Stimulated activated CD8-positive, alpha-beta memory T cell treated with anti-CD3 and anti-CD28 coated beads, Interleukin-7, amount 100 ng/mL, for 24 hours (primary cell): ENCODE results near the gene TMPRSS11A.

ENCODE experiments used
- DNase-seq: peaks from one replicate; pipeline ENCODE4 v3.0.0-alpha.2; 2020; ENCODE audit warnings: low read depth

The TMPRSS11A gene, protein sequence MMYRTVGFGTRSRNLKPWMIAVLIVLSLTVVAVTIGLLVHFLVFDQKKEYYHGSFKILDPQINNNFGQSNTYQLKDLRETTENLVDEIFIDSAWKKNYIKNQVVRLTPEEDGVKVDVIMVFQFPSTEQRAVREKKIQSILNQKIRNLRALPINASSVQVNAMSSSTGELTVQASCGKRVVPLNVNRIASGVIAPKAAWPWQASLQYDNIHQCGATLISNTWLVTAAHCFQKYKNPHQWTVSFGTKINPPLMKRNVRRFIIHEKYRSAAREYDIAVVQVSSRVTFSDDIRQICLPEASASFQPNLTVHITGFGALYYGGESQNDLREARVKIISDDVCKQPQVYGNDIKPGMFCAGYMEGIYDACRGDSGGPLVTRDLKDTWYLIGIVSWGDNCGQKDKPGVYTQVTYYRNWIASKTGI

DNA sequence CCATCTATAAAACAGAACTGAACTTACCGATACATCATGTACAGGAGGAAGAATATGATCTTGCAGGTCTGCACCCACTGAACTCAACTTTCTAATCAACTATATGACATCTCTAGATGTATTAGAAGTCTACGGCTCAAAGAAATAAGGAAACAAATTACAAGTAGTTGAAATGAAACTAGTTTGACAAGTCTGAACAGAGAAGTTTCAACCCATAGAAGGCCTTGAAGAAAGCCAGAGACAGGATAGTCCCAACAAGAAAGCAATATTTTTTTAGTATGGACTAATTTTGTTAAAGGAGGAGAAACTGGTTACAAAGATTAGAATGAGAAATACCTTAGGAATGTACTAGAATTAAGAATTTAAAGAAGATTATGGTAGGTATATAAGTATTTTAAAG lies at the start of gene TMPRSS11A:
Gene TMPRSS11A (minus strand): TSS at position 138 of the 400 bp plus-strand sequence. CDS start 100 bp downstream, at position 38.
- no peak for DNase-seq

GRCh38 chr4:68011684-68012083 lies 48.4 kb upstream of the TMPRSS11A start:
- no peak for DNase-seq

- DNase-seq: no peak
These were observed 39.6 kb upstream of the TMPRSS11A start for GRCh38 chr4:68002906-68003305.

- DNase-seq: no peak
These were observed 32.8 kb upstream of the TMPRSS11A start for GRCh38 chr4:67996127-67996526.

- DNase-seq: no peak
These were observed 25.7 kb upstream of the TMPRSS11A start for GRCh38 chr4:67988991-67989390.

GRCh38 chr4:67983333-67983732 lies 20.0 kb upstream of the TMPRSS11A start:
- DNase-seq: no peak

DNA sequence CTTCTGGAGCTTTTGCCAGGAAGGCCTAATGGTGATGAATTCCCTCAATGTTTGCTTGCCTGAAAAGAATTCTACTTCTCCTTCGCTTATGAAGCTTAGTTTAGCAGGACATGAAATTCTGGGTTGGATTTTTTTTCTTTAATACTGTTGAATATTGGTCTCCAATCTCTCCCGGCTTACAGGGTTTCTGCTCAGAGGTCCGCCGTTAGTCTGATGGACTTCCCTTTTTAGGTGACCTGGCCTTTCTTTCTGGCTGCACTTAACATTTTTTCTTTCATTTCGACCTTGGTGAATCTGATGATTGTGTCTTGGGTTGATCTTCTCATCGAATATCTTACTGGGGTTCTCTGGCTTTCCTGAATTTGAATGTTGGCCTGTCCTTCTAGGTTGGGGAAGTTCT lies 17.2 kb upstream of the TMPRSS11A start:
- DNase-seq: no peak

DNA sequence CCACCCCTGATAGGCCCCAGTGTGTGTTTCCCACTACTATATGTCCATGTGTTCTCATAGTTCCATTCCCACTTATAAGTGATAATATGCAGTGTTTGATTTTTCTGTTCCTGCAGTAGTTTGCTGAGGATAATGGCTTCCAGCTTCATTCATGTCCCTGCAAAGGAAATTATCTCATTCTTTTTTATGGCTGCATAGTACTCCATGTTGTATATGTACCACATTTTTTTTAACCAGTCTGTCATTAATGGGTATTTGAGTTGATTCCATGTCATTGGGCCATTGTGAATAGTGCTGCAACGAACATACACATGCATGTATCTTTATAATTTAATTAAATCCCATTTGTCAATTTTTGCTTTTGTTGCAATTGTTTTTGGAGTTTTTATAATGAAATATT lies 10.3 kb upstream of the TMPRSS11A start:
- DNase-seq: no peak

DNA sequence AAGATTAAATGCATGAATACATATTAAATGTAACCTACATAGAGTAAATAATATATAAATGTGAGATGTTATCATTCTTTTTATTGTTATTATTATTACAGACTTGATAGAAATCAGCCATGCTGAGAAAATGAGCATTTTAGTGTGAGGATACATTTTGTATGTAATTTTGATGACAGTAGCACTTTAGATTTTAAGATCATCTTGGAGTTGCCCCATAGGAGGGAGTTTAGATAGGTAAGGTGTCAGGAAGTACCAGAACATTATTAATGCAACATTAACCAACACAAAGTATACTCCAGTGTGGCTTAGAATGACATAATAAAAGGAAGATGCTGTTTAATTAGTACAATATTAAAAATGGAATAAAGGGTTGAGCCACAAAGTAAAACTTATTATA lies 8.4 kb downstream of the TMPRSS11A start:
- DNase-seq: no peak

- DNase-seq: no peak
These were observed 22.2 kb downstream of the TMPRSS11A start for GRCh38 chr4:67941074-67941473.

DNA sequence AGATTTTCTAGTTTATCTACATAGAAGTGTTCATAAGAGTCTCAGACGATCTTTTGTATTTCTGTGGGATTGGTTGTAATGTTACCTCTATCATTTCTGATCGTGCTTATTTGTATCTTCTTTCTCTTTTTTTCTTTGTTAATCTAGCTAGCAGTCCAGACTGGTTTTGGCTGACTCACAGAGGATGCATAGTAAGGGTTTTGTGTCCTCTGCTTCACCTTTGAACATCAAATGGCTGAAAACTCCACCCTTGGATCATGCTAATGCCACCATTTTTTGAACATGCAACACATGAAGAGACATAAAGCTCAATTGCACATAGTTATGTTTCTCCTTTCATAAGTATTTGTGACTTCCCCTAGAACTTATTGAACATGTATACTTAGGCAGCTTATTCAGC lies 22.8 kb downstream of the TMPRSS11A start:
- DNase-seq: no peak

DNA sequence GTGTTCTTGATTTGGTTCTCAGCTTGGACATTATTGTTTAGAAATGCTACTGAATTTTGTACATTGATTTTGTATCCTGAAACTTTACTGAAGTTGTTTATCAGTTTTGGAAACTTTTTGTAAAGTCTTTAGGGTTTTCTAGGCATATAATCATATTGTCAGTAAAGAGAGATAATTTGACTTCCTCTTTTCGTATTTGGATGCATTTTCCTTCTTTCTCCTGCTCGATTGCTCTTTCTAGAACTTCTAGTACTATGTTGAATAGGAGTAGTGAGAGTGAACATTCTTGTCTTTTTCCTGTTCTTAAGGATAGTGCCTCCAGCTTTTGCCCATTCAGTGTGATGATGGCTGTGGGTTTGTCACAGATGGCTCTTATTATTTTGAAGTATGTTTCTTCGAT lies 24.1 kb downstream of the TMPRSS11A start:
- no peak for DNase-seq

DNA sequence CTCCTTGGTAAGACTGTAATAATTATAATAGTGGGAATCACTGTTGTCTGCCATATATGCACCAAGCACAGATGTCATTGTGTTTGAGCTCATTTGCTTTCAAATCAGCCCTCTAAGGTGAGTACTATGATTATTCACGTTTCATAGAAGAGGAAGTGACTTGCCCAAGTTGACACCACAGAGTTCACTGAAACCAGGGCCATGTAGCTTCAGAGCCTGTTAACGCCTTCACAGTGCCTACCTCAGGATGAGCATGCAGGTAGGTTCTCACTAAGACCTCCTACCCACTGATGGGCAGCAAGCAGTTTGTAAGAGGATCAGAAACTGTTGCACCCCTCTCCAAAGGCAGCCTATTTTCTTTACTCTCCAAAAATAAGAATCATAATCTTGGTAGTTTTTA lies 27.4 kb downstream of the TMPRSS11A start:
- DNase-seq: no peak

- DNase-seq: no peak
These were observed 28.7 kb downstream of the TMPRSS11A start for GRCh38 chr4:67934628-67935027.

DNA sequence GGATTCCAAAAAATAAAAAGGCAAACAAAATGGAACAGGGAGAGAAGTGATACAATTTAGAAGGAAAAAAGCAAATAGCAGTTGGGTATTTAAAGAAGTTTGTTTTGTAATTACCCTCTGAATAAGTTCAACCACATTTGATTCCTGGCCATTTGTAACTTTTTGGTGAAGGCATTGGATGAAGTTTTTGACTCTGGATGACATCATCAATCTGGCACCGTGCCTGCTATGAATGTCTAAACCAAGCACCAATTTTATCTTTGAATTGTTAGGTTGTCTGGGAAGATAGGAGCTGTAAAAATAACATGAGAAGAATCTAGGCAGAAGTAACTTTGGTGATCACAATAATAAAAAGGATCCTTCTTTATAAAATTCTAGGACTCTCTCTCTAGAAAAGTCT lies 29.5 kb downstream of the TMPRSS11A start:
- DNase-seq: no peak

GRCh38 chr4:67933038-67933437 lies 30.3 kb downstream of the TMPRSS11A start:
- DNase-seq: no peak

DNA sequence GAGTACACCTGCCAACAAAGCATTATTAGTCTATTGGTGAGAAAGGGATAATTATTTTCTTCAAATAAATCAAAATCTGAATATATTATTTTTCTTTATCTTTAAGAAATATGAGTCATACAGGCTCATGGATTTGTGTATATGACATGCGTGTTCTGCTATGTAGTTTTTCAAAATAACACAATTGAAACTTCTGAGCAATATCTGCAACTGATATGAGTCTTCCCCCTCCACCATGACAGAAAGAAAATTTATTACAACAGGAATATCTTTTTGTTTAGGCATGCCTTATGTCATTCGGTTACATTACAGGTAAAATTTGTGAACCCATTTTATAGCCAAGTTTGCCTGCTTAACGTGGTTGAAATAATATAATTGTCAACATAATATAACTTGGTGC lies 32.0 kb downstream of the TMPRSS11A start:
- DNase-seq: no peak

DNA sequence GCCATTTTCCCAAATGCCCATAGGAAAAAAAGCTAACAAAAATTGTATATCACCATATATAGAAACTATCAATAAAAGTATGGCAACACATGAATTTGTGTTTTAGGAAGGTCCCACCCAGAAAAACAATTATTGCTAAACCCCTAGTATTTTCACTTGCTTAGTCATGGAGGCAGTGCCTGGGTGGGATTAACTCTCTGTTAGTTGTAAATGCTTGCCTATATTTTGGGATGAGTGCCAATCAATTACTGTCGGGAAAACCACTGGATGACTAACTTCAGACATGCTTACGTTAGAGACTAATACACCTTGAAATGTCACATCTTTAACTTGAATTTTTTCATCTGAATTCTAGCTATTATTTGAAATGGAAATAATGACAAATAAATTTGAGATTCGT lies 33.9 kb downstream of the TMPRSS11A start:
- no peak for DNase-seq

GRCh38 chr4:67928546-67928945 lies 34.7 kb downstream of the TMPRSS11A start:
- no peak for DNase-seq

DNA sequence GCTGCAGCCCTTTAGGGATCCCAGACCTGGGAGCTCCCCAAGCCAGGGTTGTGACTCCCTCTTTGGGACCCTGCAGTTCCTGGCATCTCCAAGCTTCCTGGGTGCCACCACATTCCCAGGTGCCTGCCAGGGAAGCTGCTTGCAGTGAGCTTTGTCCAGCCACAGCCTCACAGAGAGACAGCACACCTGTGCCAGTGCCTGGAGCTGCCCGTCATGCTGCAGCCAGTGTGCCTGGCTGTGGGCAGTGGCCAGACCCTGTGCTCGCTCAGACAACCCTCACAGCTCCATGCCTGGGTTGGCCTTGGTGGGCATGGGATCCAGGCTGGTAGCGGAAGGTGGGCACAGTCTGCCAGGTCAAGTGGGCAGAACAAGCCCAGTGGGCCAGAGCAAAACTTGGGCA lies 36.0 kb downstream of the TMPRSS11A start:
- no peak for DNase-seq

DNA sequence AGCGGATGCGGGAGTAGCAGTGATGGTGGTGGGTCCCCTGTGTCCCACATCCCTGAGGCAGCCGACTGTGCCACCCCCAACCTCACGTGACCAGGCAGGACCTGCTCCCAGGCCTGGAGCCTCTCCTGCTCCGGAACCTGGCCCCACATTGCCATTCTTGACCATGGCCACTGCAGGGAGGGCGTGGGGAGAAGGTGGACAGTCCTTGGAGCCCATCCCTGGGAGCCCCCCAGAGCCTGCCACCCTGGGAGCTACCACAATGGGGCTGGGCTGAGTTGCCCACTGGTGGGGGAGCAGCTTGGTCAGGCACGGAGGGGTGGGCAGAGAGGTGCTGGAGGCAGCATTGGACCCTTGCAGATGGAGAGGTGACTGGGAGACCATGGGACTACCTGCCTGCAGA lies 36.8 kb downstream of the TMPRSS11A start:
- DNase-seq: no peak

DNA sequence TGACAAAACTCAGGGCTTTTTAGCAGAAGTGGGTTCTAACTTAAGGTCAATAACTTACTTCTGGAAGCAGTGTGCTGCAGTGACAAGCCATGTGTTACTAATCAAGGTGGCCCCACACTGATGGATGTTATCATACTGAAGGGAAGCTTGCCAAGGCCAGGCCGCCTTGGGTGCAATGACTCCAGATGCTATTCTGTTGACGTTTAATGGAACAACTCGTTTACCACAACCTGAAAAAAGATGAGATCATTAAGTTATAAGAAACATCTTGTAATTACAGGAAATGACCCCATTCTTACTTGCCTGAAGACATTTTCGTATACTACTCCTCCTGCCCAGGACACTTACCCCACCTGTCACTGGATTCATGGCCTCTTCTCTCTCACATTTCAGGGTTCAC lies 40.6 kb downstream of the TMPRSS11A start:
- no peak for DNase-seq

DNA sequence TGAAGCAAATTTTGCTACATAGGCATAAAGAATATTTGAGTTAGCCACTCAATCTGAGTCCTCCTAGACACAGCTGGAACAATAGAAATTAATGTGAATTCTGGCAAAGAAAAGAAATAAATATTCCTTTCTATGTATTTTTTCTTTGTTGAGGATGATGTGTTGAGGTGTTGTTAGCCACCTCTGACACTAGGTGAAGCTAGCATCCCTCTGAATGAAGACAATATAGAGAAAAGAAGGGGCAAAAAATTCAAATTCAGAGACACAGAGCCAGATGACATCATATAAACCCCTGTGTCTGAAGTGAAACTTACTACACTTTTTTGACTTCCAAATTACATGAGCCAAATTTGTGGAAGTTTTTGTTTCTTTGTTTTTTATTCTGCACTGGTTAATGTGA lies 44.9 kb downstream of the TMPRSS11A start:
- no peak for DNase-seq

- no peak for DNase-seq
These were observed 47.8 kb downstream of the TMPRSS11A start for GRCh38 chr4:67915400-67915966.
